ENCODE data around the gene CHST13. TPM values are rescaled to one million over a fixed set of nuclear protein-coding genes. Genes with fewer than 3 reads are reported as not detected.

CHST13 gene
- total RNA-seq, 2 experiments from 2014 or later: not detected

GRCh38 chr3:126512916-126513650, 10.9 kb upstream of the CHST13 start:
- no peaks in the 10 kb centered on the region for H3K4me1 ChIP-seq (ENCODE audit: insufficient read depth, low read length)
- H3K27ac ChIP-seq (ENCODE audit: low read depth in 1 of 2, low read length in 2 of 2): no peak overlapping the region
- peaks cover 0 to 3% of the 10 kb centered on the region in 2 experiments for H3K27me3 ChIP-seq (ENCODE audit: control insufficient read depth in 1 of 2, insufficient read depth in 2 of 2, low read length in 2 of 2)
- no peaks in the 10 kb centered on the region for H3K36me3 Mint-ChIP-seq (ENCODE audit: low read depth)
- ATAC-seq (ENCODE audit: poor library complexity) (no peak), DNase-seq (no peak)
- no peaks in the 10 kb centered on the region for H3K4me1 Mint-ChIP-seq (ENCODE audit: low read depth)
- H3K27ac Mint-ChIP-seq: no peak overlapping the region
- ChIA-PET CTCF (no interaction called here), POLR2A (no interaction called here)
- no peaks in the 10 kb centered on the region for H3K9me3 ChIP-seq (ENCODE audit: control insufficient read depth in 1 of 2, insufficient read depth in 1 of 2, low read length in 2 of 2)
- no peaks in the 10 kb centered on the region for H3K9me3 Mint-ChIP-seq
- H3K27me3 Mint-ChIP-seq: no peaks in the 10 kb centered on the region
- no peak overlapping the region for H3K4me3 Mint-ChIP-seq
- TF ChIP-seq CTCF (IDR thresholded peaks at IDR 0.05): no peak
- no peak overlapping the region for H3K4me3 ChIP-seq (ENCODE audit: low read length)
- intact Hi-C loops (cut with DNase I, micrococcal nuclease): no loop called here
- H3K36me3 ChIP-seq (ENCODE audit: insufficient read depth, low read length): no peaks in the 10 kb centered on the region

GRCh38 chr3:126514161-126514560, 9.8 kb upstream of the CHST13 start:
- Mint-ChIP-seq H3K4me1 (ENCODE audit: low read depth) (no peaks in the 10 kb centered on the region), H3K9me3 (no peaks in the 10 kb centered on the region), H3K27me3 (no peaks in the 10 kb centered on the region), H3K27ac (no peak overlapping the region), H3K36me3 (ENCODE audit: low read depth) (no peaks in the 10 kb centered on the region), H3K4me3 (no peak overlapping the region)
- DNase-seq (no peak), ATAC-seq (ENCODE audit: poor library complexity) (no peak)
- no peak for TF ChIP-seq CTCF (IDR thresholded peaks at IDR 0.05)
- Histone ChIP-seq H3K36me3 (ENCODE audit: insufficient read depth, low read length) (no peaks in the 10 kb centered on the region), H3K4me3 (ENCODE audit: low read length) (no peak overlapping the region), H3K27me3 (ENCODE audit: control insufficient read depth in 1 of 2, insufficient read depth in 2 of 2, low read length in 2 of 2) (peaks cover 0 to 3% of the 10 kb centered on the region in 2 experiments), H3K27ac (ENCODE audit: low read depth in 1 of 2, low read length in 2 of 2) (no peak overlapping the region), H3K9me3 (ENCODE audit: control insufficient read depth in 1 of 2, insufficient read depth in 1 of 2, low read length in 2 of 2) (no peaks in the 10 kb centered on the region), H3K4me1 (ENCODE audit: insufficient read depth, low read length) (no peaks in the 10 kb centered on the region)
- intact Hi-C loops (cut with DNase I, micrococcal nuclease): no loop called here
- CTCF ChIA-PET: no interaction called here
- POLR2A ChIA-PET: no interaction called here

GRCh38 chr3:126515066-126515706, 8.8 kb upstream of the CHST13 start:
- ChIA-PET CTCF (no interaction called here), POLR2A (no interaction called here)
- Mint-ChIP-seq H3K9me3 (no peaks in the 10 kb centered on the region), H3K4me3 (no peak overlapping the region), H3K27ac (no peak overlapping the region), H3K4me1 (ENCODE audit: low read depth) (no peaks in the 10 kb centered on the region), H3K36me3 (ENCODE audit: low read depth) (no peaks in the 10 kb centered on the region), H3K27me3 (no peaks in the 10 kb centered on the region)
- TF ChIP-seq CTCF (IDR thresholded peaks at IDR 0.05): no peak
- no peak overlapping the region for H3K4me3 ChIP-seq (ENCODE audit: low read length)
- intact Hi-C loops (cut with DNase I, micrococcal nuclease): no loop called here
- DNase-seq (no peak), ATAC-seq (ENCODE audit: poor library complexity) (no peak)
- no peaks in the 10 kb centered on the region for H3K36me3 ChIP-seq (ENCODE audit: insufficient read depth, low read length)
- peaks cover 0 to 3% of the 10 kb centered on the region in 2 experiments for H3K27me3 ChIP-seq (ENCODE audit: control insufficient read depth in 1 of 2, insufficient read depth in 2 of 2, low read length in 2 of 2)
- no peaks in the 10 kb centered on the region for H3K9me3 ChIP-seq (ENCODE audit: control insufficient read depth in 1 of 2, insufficient read depth in 1 of 2, low read length in 2 of 2)
- no peak overlapping the region for H3K27ac ChIP-seq (ENCODE audit: low read depth in 1 of 2, low read length in 2 of 2)
- H3K4me1 ChIP-seq (ENCODE audit: insufficient read depth, low read length): no peaks in the 10 kb centered on the region
